ENCODE results near the gene PLEKHA6. TPM values are rescaled to one million over a fixed set of nuclear protein-coding genes. Genes with fewer than 3 reads are reported as not detected.

Gene PLEKHA6
- polyA plus RNA-seq, 1 donor from 2014 or later = 22.6 TPM

DNA sequence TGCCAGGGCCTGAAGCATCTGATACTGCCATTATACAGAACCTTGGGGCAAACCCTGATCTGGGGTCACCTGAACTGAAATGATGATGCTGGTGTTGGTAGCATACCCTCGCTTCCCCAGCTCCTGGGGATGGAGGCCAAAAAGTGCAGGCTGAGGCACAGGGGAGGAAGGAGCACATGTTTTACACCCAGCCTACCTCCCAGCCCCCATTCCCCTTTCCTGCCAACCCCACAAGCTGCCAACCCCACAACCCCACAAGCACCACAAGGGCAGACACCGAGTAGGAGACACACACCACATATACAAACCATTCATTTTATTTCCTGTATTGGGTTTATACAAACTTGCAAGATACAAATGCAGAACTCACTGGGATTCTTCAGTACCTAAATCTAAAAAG lies 141.2 kb downstream of the PLEKHA6 start:
- Histone ChIP-seq H3K4me2 (ENCODE audit: low read length) (no peak overlapping the region), H3F3A (ENCODE audit: insufficient read depth, low read length, poor library complexity, severe bottlenecking) (no peaks in the 10 kb centered on the region), H3K4me3 (ENCODE audit: low read length) (no peak overlapping the region), H3K9me3 (ENCODE audit: low read length) (no peaks in the 10 kb centered on the region), H3K27ac (ENCODE audit: low read length) (no peak overlapping the region), H4K20me1 (ENCODE audit: insufficient read depth) (no peaks in the 10 kb centered on the region), H3K79me2 (replicated peaks; ENCODE audit: insufficient read depth, low read length) (no peaks in the 10 kb centered on the region), H3K9ac (ENCODE audit: low read length) (no peak overlapping the region), H3K27me3 (ENCODE audit: insufficient read depth, low read depth, low read length) (peaks cover 6% of the 10 kb centered on the region), H3K9me2 (ENCODE audit: insufficient read depth, low read length) (no peaks in the 10 kb centered on the region), H3K36me3 (ENCODE audit: insufficient read depth, low read length) (no peaks in the 10 kb centered on the region), H2AFZ (ENCODE audit: low read depth, low read length) (no peak overlapping the region)
- TF ChIP-seq EP300 (conservative IDR thresholded peaks at IDR 0.05; ENCODE audit: poor library complexity, severe bottlenecking) (no peak), CTCF (IDR thresholded peaks at IDR 0.05; ENCODE audit: poor library complexity, severe bottlenecking) (no peak), MXI1 (conservative IDR thresholded peaks at IDR 0.05; ENCODE audit: poor library complexity, severe bottlenecking) (no peak), SMC3 (conservative IDR thresholded peaks at IDR 0.05; ENCODE audit: poor library complexity) (no peak), TAF1 (IDR thresholded peaks at IDR 0.05; ENCODE audit: low read depth) (no peak), RAD21 (conservative IDR thresholded peaks at IDR 0.05) (no peak), EZH2 (IDR thresholded peaks at IDR 0.05; ENCODE audit: borderline replicate concordance, insufficient read depth, low read length, poor library complexity, severe bottlenecking) (no peak), POLR2AphosphoS5 (IDR thresholded peaks at IDR 0.05) (no peak)
- TF ChIP-seq, protein P1, sequence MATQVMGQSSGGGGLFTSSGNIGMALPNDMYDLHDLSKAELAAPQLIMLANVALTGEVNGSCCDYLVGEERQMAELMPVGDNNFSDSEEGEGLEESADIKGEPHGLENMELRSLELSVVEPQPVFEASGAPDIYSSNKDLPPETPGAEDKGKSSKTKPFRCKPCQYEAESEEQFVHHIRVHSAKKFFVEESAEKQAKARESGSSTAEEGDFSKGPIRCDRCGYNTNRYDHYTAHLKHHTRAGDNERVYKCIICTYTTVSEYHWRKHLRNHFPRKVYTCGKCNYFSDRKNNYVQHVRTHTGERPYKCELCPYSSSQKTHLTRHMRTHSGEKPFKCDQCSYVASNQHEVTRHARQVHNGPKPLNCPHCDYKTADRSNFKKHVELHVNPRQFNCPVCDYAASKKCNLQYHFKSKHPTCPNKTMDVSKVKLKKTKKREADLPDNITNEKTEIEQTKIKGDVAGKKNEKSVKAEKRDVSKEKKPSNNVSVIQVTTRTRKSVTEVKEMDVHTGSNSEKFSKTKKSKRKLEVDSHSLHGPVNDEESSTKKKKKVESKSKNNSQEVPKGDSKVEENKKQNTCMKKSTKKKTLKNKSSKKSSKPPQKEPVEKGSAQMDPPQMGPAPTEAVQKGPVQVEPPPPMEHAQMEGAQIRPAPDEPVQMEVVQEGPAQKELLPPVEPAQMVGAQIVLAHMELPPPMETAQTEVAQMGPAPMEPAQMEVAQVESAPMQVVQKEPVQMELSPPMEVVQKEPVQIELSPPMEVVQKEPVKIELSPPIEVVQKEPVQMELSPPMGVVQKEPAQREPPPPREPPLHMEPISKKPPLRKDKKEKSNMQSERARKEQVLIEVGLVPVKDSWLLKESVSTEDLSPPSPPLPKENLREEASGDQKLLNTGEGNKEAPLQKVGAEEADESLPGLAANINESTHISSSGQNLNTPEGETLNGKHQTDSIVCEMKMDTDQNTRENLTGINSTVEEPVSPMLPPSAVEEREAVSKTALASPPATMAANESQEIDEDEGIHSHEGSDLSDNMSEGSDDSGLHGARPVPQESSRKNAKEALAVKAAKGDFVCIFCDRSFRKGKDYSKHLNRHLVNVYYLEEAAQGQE (IDR thresholded peaks at IDR 0.05; ENCODE audit: borderline replicate concordance) = no peak

DNA sequence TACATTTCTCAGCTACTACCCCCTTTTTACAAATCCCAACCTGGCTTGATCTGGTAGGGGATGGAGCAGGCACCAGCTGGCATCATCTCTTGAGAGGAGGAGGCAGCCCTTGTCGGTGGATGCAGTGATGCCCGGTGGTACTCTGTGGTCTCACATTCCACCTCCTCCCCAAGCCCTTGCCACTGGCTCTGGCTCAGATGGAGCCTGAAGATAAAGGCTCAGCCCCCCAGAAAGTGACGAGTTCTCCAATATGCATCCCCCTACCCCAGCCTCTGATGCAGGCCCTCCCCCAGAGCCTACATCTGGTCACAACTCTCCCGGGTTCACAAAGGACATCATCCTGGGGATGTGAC lies 142.1 kb downstream of the PLEKHA6 start:
- no peak overlapping the region for H3K9ac ChIP-seq (ENCODE audit: low read length)
- no peaks in the 10 kb centered on the region for H3F3A ChIP-seq (ENCODE audit: insufficient read depth, low read length, poor library complexity, severe bottlenecking)
- no peak overlapping the region for H3K27ac ChIP-seq (ENCODE audit: low read length)
- H3K27me3 ChIP-seq (ENCODE audit: insufficient read depth, low read depth, low read length) = peaks cover 16% of the 10 kb centered on the region
- no peak overlapping the region for H2AFZ ChIP-seq (ENCODE audit: low read depth, low read length)
- H3K9me3 ChIP-seq (ENCODE audit: low read length) = no peaks in the 10 kb centered on the region
- H3K9me2 ChIP-seq (ENCODE audit: insufficient read depth, low read length) = no peaks in the 10 kb centered on the region
- H3K79me2 ChIP-seq (replicated peaks; ENCODE audit: insufficient read depth, low read length) = no peaks in the 10 kb centered on the region
- no peak overlapping the region for H3K4me3 ChIP-seq (ENCODE audit: low read length)
- H4K20me1 ChIP-seq (ENCODE audit: insufficient read depth) = no peaks in the 10 kb centered on the region
- H3K4me2 ChIP-seq (ENCODE audit: low read length) = no peak overlapping the region
- no peaks in the 10 kb centered on the region for H3K36me3 ChIP-seq (ENCODE audit: insufficient read depth, low read length)
- TF ChIP-seq MXI1 (conservative IDR thresholded peaks at IDR 0.05; ENCODE audit: poor library complexity, severe bottlenecking) = no peak
- TF ChIP-seq EP300 (conservative IDR thresholded peaks at IDR 0.05; ENCODE audit: poor library complexity, severe bottlenecking) = no peak
- no peak for TF ChIP-seq POLR2AphosphoS5 (IDR thresholded peaks at IDR 0.05)
- no peak for TF ChIP-seq SMC3 (conservative IDR thresholded peaks at IDR 0.05; ENCODE audit: poor library complexity)
- TF ChIP-seq CTCF (IDR thresholded peaks at IDR 0.05; ENCODE audit: poor library complexity, severe bottlenecking) = no peak
- no peak for TF ChIP-seq EZH2 (IDR thresholded peaks at IDR 0.05; ENCODE audit: borderline replicate concordance, insufficient read depth, low read length, poor library complexity, severe bottlenecking)
- TF ChIP-seq, protein P1 (IDR thresholded peaks at IDR 0.05; ENCODE audit: borderline replicate concordance) = no peak
- TF ChIP-seq RAD21 (conservative IDR thresholded peaks at IDR 0.05) = no peak
- no peak for TF ChIP-seq TAF1 (IDR thresholded peaks at IDR 0.05; ENCODE audit: low read depth)

All from neural cell (in vitro differentiated cells).